Activated T-helper 2 cell treated with anti-CD3 and anti-CD28 coated beads, Interferon-gamma antibody, Interleukin-2, Interleukin-4, amounts not matched to agents 10 μg/mL and 5 μg/mL and 100 μg/mL, durations not matched to agents 14 hours and 24 hours and 36 hours (primary cell): ENCODE measurements around the gene TMEM175. TPM values are rescaled to one million over a fixed set of nuclear protein-coding genes. Genes with fewer than 3 reads are reported as not detected.

ENCODE experiments used
- DNase-seq: peaks from one replicate; pipeline ENCODE4 v3.0.0; 2021; ENCODE audit warnings: low spot score
- H3K27ac Mint-ChIP-seq: one replicate; pipeline ENCODE4 v1.8.0; 2021; ENCODE audit warnings: mixed read lengths
- H3K27me3 Mint-ChIP-seq: one replicate; pipeline ENCODE4 v1.8.0; 2021; ENCODE audit warnings: low read depth, mixed read lengths
- H3K36me3 Mint-ChIP-seq: one replicate; pipeline ENCODE4 v1.8.0; 2021; ENCODE audit warnings: low read depth, mixed read lengths
- H3K4me1 Mint-ChIP-seq: one replicate; pipeline ENCODE4 v1.8.0; 2021; ENCODE audit warnings: low read depth, mixed read lengths
- H3K4me3 Mint-ChIP-seq: one replicate; pipeline ENCODE4 v1.8.0; 2021; ENCODE audit warnings: low read depth, mild to moderate bottlenecking, moderate library complexity, mixed read lengths
- H3K9me3 Mint-ChIP-seq: one replicate; pipeline ENCODE4 v1.8.0; 2021; ENCODE audit warnings: mixed read lengths
- intact Hi-C: fragments of 100-400 bp; cut with micrococcal nuclease; formaldehyde crosslinking; loops from one replicate; pipeline ENCODE4 v1.15.1; 2023
- total RNA-seq: library from RNA; stranded (reverse); gene quantifications from 2 replicates; pipeline ENCODE4 v1.2.3, GENCODE V29; 2022

The TMEM175 gene
- total RNA-seq, 1 donor from 2014 or later = 11.8 TPM

DNA sequence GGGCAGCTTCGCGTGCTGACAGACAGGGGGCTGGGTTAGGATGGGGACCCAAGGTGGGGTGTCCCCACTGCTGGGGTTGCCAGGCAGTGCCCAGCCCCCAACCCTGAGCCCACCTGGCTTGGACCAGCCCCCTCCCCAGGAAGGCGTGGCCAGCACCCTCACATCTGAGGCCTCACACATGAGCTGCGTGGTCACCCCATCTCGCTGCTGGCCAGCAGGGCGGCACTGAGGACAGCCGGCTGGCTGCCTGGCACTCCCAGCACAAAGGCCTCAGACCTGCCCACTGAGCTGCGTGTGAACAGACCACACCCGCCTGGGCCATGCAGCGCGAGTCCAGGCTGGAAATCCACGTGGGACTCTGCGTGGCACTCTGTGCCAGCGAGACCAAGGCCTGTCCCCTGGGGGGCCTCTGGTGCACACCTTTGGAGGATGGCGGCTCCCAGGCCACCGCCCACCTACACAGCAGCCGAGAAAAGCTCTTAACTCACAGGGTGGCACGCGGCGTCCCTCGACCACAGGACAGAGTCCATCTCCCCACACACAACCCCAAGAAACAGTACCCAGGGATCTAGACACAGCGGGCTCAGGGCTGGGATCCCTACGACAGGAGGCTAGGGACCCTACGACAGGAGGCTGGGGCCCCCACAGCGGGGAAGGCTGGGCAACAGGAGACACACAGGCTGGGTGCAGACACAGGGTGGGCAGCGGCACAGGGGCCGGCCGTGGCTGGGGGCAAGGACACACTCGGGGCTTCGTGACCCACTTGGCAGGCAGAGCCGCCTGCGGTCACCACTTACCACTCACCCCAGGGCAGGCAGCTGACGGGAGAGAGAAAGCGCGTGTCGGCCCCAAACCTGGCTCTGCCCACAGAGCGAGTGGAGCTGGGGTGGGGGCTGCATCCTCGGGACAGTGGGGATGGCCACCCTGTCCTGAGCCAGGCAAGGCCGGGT lies 31.3 kb downstream of the TMEM175 start:
- H3K27ac Mint-ChIP-seq = no peak overlapping the region
- no peaks in the 10 kb centered on the region for H3K4me1 Mint-ChIP-seq

DNA sequence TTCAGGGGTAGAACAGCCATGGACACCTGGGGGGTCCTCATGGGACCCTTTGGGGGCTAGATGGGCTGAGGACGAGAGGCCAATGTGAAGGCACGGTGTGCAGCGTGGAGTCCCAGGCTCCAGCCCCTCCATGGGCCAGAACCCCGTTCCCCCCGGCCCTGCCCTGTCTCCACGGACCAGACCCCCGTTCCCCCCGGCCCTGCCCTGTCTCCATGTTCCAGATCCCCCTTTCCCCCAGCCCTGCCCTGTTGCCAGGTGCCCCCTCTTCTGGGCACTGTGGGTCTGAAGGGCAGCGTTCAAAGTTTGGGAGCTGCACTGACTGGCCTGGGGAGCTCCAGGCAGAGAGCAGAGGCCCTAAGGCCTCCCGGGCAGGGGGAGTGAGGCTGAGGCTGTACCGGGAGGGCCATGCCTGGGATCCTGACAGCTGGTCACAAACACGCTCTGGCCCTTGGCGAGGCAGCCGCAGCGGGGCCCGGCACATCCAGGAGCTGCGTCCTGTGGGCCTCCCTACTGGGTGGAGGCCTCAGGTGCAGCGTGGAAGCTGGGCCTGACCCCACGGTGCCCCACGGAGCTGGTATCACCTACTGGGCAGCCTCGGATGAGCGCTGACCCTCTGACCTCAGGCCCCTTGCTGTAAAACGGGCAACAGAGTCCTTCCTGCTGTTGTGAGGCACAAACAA lies 32.2 kb downstream of the TMEM175 start:
- H3K4me1 Mint-ChIP-seq = no peaks in the 10 kb centered on the region
- H3K27ac Mint-ChIP-seq = no peak overlapping the region
- intact Hi-C loops = no loop called here
- no peaks in the 10 kb centered on the region for H3K27me3 Mint-ChIP-seq
- no peak for DNase-seq
- H3K9me3 Mint-ChIP-seq = no peaks in the 10 kb centered on the region
- no peak overlapping the region for H3K4me3 Mint-ChIP-seq
- no peaks in the 10 kb centered on the region for H3K36me3 Mint-ChIP-seq

More for the DNA sequence above, 31.3 kb downstream of the TMEM175 start:
- intact Hi-C loops = no loop called here
- no peak for DNase-seq
- no peaks in the 10 kb centered on the region for H3K27me3 Mint-ChIP-seq
- H3K36me3 Mint-ChIP-seq = no peaks in the 10 kb centered on the region
- H3K9me3 Mint-ChIP-seq = no peaks in the 10 kb centered on the region
- H3K4me3 Mint-ChIP-seq = no peak overlapping the region

DNA sequence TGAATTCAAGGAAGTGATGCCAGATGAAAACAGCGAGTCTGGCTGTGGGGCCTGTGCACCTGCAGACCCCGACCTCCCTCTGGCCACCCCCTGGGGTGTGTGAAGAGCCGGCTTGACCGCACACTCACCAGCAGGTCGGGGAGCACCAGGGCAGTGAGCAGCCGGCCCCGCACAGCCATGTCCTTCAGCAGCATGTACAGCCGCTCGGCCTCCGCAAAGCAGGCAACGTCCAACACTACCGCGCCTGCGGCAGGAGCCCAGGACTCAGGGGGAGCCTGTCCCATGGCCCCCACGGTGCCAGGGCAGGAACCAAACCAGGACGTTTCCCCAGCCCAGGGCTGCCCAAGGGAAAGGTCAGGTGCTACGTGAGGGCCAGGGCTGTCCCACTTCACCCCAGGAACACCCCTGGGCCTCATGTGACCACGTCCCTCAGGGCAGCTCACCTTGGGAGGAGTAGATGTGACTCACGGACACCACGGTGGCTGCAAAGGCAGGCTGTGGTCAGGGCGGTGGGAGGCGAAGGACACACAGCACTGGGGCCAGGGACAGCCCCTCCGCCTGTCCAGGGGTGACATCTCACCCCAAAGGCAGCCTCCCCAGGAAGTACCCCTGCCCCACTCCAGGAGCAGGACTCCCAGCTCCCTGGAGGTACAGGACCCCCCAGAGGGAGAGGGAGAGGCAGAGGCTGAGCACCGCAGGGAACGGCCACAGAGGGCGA lies 32.9 kb downstream of the TMEM175 start:
- Mint-ChIP-seq H3K27ac (no peak overlapping the region), H3K4me3 (no peak overlapping the region), H3K9me3 (no peaks in the 10 kb centered on the region), H3K36me3 (no peaks in the 10 kb centered on the region), H3K4me1 (no peaks in the 10 kb centered on the region), H3K27me3 (no peaks in the 10 kb centered on the region)
- intact Hi-C loops = no loop called here
- DNase-seq = no peak

DNA sequence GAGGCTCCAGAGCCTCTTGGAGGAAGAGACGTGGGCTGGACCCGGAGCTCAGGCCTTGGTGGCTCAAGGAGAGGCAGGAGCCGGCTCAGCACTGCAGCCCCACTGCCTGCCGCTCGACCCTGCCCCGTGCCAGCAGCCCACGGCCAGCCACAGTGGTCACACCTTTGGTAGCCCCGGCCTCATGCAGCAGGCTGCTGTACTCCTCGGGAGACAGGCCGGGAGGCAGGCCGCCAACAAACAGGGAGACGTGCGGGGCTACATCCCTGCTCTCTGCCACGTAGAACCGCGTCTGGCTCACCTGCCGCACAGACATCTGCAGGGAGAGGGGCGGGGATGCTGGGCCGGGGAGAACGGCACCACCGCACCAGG lies 33.5 kb downstream of the TMEM175 start:
- no peak for DNase-seq
- H3K36me3 Mint-ChIP-seq = no peaks in the 10 kb centered on the region
- no peaks in the 10 kb centered on the region for H3K27me3 Mint-ChIP-seq
- no peak overlapping the region for H3K4me3 Mint-ChIP-seq
- intact Hi-C loops = no loop called here
- no peaks in the 10 kb centered on the region for H3K9me3 Mint-ChIP-seq
- no peak overlapping the region for H3K27ac Mint-ChIP-seq
- H3K4me1 Mint-ChIP-seq = no peaks in the 10 kb centered on the region

DNA sequence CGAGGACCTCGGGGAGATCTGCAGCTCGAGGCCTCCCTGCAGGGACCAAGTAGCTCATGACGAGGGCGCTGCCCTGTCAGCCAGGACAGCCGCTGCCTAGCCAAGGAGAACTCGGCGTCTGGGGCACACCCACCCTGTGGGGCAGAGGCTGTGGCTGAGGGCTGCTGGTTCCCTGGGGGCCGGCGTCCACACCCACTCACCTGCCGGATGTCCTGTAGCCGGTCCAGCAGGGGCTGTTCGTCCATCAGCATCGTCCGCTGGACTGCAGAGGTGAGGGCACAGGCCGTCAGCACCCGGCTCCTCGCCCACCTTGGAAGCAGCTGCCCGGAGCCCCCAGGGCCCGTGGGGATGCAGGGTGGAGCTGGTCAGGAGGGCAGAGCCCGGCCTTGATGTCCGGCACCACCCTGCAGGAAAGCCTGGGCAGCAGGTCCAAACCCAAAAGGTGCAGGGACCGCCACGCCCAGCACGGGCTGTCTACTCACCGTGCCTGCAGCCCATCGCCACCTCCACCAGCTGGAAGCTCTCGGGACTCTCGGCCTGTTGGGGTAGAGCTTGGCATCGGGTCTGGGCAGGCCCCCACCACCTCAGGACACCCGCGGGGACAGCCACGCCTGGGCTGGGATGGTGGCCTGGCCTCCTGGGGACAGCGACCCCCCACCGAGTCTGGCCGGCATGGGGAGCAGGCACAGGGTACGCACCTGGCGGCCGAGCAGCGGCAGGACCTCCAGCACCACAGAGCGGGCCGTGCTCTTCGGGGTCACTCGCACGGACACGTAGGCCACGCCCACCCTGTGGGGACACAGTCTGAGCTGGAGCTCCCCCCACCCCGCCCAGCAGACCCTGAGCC lies 34.2 kb downstream of the TMEM175 start:
- H3K27me3 Mint-ChIP-seq = no peaks in the 10 kb centered on the region
- no peaks in the 10 kb centered on the region for H3K9me3 Mint-ChIP-seq
- intact Hi-C loops = no loop called here
- H3K36me3 Mint-ChIP-seq = no peaks in the 10 kb centered on the region
- H3K4me3 Mint-ChIP-seq = no peak overlapping the region
- H3K4me1 Mint-ChIP-seq = no peaks in the 10 kb centered on the region
- H3K27ac Mint-ChIP-seq = no peak overlapping the region
- DNase-seq = no peak

DNA sequence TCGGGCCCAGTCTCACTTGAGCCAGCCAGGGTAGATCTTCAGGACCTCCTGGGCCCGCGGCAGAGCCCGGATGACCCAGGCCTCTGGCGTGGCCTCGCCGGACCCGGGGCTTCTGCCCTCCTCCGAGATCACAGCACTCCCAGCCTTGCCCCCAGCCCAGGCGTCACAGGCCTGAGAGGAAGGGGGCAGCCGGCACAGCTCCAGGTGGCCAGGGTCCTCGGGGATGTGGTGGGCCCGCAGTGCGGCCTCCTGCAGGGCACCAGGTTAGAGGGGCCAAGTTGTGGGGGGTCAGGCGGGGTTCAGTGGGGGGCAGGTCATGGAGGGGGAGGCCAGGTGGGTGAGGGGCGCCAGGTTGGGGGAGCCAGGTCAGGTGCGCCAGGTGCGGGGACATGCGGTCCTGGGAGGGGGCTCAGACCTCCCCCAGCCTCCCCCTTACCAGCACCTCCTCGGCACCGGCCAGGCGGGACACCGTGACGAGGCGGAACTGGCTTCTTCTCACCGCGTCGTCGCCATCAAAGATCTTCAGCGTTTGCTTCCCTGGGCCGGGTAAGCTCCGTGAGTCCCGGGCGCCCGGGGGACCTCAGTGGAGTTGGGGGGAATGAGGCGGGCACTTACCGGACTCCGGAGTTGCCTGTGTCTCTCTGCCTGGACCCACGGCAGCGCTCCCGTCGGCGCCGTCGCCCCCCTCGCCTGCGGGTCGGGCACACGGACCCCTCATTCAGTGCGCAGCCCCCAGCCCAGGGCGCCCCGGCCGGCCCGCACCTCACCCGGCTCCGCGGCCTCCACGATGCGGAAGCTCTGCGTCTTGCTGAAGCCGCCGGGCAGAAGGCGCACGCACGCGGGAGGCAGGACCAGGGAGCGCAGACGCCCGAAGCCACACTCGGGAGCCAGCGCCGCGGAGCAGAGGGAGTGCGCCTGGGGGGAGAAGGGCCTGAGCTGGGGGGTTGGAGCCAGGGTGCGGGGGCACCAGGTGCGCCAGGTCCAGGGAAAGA lies 35.1 kb downstream of the TMEM175 start:
- Mint-ChIP-seq H3K4me1 (no peaks in the 10 kb centered on the region), H3K9me3 (no peaks in the 10 kb centered on the region), H3K27me3 (no peaks in the 10 kb centered on the region), H3K27ac (no peak overlapping the region), H3K4me3 (no peak overlapping the region), H3K36me3 (no peaks in the 10 kb centered on the region)
- intact Hi-C loops = no loop called here
- no peak for DNase-seq

DNA sequence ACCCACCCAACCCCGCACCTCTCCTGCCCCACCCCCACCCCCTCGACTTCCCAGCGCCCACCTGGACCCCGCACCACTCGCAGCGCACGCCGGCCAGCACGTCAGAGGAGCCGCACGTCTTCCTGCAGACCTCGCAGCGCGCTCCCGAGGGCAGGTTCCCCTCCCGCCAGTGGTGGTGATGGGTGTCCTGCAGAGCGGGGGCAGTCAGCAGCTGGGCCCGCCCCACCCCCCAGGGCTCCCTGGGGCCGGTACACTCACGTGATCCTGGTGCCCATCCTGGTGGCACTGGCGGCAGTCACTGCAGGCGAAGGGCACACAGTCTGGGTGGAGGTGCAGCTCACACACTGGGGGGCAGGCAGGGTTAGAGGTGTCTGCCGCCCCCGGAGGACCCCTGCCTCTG lies 36.0 kb downstream of the TMEM175 start:
- intact Hi-C loops = no loop called here
- H3K4me1 Mint-ChIP-seq = no peaks in the 10 kb centered on the region
- no peak overlapping the region for H3K27ac Mint-ChIP-seq

DNA sequence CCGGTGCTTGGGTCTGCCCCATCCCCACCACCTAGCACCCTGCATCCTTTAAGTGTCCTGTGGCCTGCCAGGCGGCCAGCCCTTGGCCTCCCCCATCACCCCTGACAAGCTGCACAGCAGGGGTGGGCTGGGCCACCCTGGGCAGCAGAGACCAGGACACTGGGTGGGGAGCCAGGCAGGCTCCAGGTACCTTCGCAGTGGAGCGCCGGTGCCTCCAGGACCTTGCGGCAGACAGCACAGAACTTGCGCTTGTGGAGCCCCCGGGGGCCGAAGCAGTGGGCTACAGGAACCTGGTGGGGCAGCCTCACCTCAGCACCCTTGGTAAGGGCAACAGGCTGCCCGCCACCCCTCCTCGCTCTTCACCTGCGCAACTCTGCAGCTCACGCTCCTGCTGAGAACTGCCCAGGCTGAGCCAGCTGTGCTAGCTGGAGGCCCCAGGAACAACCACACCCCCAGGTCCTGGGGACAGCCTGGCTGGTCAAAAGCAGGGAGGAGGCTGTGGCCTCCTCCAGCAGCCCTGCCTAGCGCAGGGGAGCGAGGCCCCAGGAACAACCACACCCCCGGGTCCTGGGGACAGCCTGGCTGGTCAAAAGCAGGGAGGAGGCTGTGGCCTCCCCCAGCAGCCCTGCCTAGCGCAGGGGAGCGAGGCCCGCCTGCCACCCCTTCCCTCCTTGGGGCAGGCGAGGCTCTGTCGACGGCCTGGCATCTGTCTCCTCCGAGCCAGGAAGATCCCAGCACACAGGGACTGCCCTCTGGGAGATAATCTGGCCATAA lies 36.5 kb downstream of the TMEM175 start:
- no peaks in the 10 kb centered on the region for H3K36me3 Mint-ChIP-seq
- H3K27ac Mint-ChIP-seq = no peak overlapping the region
- intact Hi-C loops = no loop called here
- no peaks in the 10 kb centered on the region for H3K27me3 Mint-ChIP-seq
- DNase-seq = no peak
- no peaks in the 10 kb centered on the region for H3K4me1 Mint-ChIP-seq
- H3K4me3 Mint-ChIP-seq = no peak overlapping the region
- H3K9me3 Mint-ChIP-seq = no peaks in the 10 kb centered on the region

More for the DNA sequence above, 36.0 kb downstream of the TMEM175 start:
- Mint-ChIP-seq H3K9me3 (no peaks in the 10 kb centered on the region), H3K4me3 (no peak overlapping the region), H3K36me3 (no peaks in the 10 kb centered on the region), H3K27me3 (no peaks in the 10 kb centered on the region)
- no peak for DNase-seq

DNA sequence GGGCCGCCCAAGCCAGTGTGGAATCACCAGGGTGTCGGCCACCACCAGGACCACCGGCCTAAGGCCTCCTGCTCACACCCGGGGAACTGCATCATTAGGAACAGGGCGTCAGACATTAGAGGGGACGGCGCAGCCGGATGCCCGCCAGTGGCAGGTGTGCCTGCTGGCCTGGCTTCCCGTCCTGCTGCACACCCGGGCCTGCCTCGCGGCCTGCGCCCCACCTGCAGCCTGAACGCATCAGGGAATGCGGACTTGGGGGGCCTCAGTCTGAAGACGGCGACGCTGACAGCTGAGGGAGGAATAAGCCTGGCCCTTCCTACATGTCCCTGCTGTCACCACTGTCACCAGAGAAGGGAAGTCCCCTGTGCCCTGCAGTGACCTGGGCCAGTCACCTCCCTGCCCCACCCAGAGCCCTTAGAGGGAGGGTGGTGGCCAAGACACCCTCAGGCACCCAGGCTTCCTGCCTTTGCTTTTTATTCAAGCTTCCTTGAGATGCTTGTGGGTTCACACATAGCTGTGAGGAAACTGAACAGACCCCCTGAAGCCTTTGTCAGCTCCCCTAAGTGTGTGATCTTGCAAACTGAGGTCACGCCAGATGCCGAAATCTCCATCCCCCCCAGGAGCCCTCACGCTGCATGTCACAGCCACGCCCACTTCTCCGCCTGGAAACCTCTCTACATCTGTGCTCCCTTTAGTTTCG lies 37.9 kb downstream of the TMEM175 start:
- Mint-ChIP-seq H3K36me3 (no peaks in the 10 kb centered on the region), H3K4me1 (no peaks in the 10 kb centered on the region), H3K27me3 (no peaks in the 10 kb centered on the region), H3K9me3 (no peaks in the 10 kb centered on the region), H3K27ac (no peak overlapping the region), H3K4me3 (no peak overlapping the region)
- intact Hi-C loops = no loop called here
- DNase-seq = no peak

DNA sequence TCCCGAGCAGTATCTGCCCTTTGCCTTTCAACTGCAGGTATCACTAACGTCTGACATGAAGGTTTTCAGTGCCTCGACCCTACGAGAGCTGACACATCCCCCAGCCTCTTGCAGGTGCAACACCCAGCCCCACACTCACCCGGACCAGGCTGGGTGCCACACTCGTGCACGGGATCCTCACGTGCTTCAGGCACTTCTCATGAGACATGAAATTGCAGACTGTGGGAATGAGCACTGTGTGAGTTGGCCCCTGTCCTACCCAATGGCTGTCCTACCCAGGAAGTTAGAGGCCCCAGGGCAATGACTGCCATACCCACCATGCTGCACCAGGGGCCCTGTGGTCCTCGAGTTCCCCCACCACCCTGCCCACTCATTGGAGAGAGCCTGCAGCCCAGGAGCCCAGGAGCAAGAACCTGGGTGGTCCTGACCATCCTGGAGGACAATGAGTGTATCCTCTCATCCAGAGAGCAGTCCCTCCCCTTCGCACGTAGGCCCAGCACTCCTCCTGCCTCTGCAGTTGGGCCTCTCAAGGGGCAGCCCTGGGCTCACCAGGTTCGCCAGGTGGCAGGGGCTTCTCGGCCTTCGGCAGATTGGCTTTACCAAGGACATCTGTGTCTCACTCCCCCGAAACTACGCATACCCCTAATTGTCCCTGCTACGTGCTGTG lies 38.7 kb downstream of the TMEM175 start:
- intact Hi-C loops = no loop called here
- no peak for DNase-seq
- Mint-ChIP-seq H3K9me3 (no peaks in the 10 kb centered on the region), H3K36me3 (no peaks in the 10 kb centered on the region), H3K27ac (no peak overlapping the region), H3K27me3 (no peaks in the 10 kb centered on the region), H3K4me3 (peak overlapping the region; percentile 33), H3K4me1 (no peaks in the 10 kb centered on the region)
